HG03097 (cell line): ENCODE results near the gene ABCC4.
"Not testable (repeated sequence)": the region's sequence is repeated elsewhere in the genome, so short reads cannot be mapped to it uniquely, and the experiment has no call there.

Experiments
- ATAC-seq: cut with Tn5 transposase; IDR thresholded peaks from one replicate; pipeline ENCODE4 v1.9.1; 2021; ENCODE audit not compliant: unreplicated experiment, low FRiP score

Gene ABCC4

DNA sequence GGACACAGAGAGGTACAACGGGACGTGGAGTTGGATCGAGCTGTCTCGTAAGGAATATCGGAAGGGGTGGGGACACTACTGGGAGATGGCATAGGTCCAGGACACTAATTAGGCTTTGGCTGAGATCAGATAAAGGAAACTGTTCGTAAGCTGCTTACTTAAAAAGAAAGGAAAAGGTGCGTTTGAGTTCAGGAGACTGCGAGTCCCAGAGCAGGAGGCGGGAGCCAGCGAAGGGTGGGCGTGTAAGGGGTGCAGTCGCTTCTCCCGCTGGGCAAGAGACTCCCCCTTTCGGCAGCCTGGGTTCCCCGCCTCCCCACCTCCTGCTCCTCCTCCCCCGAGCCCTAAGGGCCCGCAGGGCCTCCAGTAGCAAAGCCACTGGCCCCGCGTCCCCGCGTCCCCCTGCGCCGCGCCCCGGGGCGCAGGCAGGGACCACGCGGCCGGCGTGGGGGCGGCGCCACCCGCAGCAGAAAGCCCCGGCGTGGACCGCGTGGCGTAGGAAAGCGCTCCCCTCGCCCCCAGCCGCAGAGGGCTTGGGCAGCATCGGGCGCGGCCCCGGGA is 547 bp downstream of the ABCC4 start:
- ATAC-seq, result peak; percentile 34

GRCh38 chr13:95298971-95299621 is 2.2 kb downstream of the ABCC4 start:
- no peak for ATAC-seq

GRCh38 chr13:95298169-95298965 is 2.9 kb downstream of the ABCC4 start:
- no peak for ATAC-seq

- ATAC-seq, result no peak
These were observed 4.8 kb downstream of the ABCC4 start for GRCh38 chr13:95296326-95296925.

DNA sequence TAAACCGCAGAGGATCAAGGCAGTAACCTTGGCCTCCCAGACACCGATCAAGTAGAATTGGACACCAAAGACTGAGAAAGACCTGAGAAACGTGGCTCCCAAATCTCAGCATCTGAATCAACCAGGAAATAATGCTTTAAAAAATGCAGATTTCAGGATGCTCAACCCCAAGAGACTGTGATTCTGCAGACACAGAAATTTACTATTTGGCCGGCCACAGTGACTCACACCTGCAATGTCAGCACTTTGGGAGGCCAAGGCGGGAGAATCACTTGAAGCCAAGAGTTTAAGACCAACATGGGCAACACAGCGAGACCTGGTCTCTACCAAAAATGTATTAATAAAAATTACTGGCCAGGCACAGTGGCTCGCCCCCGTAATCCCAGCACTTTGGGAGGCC is 6.2 kb downstream of the ABCC4 start:
- ATAC-seq, result no peak

GRCh38 chr13:95292622-95293021 is 8.6 kb downstream of the ABCC4 start:
- no peak for ATAC-seq

- ATAC-seq, result not testable (repeated sequence)
These were observed 11.3 kb downstream of the ABCC4 start for GRCh38 chr13:95289901-95290300.

- ATAC-seq, result no peak
These were observed 12.2 kb downstream of the ABCC4 start for GRCh38 chr13:95289020-95289444.

GRCh38 chr13:95284436-95284835 is 16.8 kb downstream of the ABCC4 start:
- ATAC-seq, result no peak

DNA sequence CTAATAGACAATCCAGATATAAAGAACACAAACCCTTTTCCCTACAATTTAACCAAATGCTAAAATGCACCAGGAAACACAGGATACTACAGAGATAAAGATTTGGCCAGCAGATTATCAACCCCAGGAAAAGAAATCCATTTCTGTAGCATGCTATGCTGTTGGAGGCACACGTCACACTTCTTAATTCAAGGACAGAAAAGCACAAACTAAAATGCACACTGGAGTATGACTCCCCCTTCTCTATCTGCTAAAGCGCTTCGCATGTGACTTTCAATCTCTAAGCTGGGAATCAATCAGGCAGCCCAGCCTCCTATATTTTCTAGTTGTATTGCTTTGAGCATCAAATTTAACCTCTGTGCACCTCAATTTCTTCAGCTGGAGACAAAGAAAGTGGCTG is 22.2 kb downstream of the ABCC4 start:
- ATAC-seq, result no peak

DNA sequence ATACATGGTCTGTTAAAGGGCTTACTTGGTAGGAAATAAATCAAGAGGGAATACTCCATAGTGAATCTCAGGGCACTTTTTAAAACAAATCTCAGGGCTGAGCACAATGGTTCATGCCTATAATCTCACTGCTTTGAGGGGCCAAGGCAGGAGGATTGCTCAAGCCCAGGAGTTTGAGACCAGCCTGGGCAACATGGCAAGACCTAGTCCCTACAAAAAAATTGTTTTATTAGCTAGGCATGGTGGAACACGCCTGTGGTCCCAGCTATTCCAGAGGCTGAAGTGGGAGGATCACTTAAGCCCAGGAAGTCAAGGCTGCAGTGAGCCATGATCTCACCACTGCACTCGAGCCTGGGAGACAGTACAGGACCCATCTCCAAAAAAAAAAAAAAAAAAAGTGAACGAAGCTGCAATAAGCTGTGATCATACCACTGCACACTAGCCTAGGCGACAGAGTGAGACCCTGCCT is 25.2 kb downstream of the ABCC4 start:
- ATAC-seq, result no peak

- ATAC-seq, result no peak
These were observed 25.8 kb downstream of the ABCC4 start for GRCh38 chr13:95275322-95276036.

- ATAC-seq, result not testable (repeated sequence)
These were observed 27.6 kb downstream of the ABCC4 start for GRCh38 chr13:95273592-95274132.

- not testable (repeated sequence) for ATAC-seq
These were observed 29.2 kb downstream of the ABCC4 start for GRCh38 chr13:95272076-95272475.

DNA sequence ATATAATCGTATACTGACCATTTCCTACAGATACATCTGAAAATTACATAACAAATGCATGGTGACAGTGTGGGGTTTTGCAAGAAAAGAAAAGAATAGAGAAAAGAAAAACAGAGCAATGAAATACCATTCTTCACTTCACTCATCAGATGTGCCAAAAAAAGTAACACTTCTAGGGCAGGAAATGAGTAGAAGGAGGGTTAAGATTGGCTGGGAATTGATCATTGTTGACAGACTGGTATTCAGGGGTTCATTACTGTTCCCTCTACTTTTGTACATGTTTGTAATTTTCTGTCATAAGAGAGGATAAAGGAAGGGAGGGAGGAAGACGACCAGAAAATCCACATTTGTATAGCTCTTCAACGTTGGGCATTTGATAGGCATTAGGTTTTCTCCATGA is 31.5 kb downstream of the ABCC4 start:
- ATAC-seq, result no peak

GRCh38 chr13:95268343-95269065 is 32.7 kb downstream of the ABCC4 start:
- ATAC-seq, result not testable (repeated sequence)

GRCh38 chr13:95267662-95268342 is 33.4 kb downstream of the ABCC4 start:
- ATAC-seq, result no peak

GRCh38 chr13:95264225-95264624 is 37.0 kb downstream of the ABCC4 start:
- ATAC-seq, result no peak

GRCh38 chr13:95262837-95263384 is 38.3 kb downstream of the ABCC4 start:
- no peak for ATAC-seq
